Fibroblast of the aortic adventitia (primary cell): ENCODE data around the gene PLAC8L1. TPM values are rescaled to one million over a fixed set of nuclear protein-coding genes. Genes with fewer than 3 reads are reported as not detected.
"Not testable (repeated sequence)": the region's sequence is repeated elsewhere in the genome, so short reads cannot be mapped to it uniquely, and the experiment has no call there.

Experiments
- DNase-seq: peaks from one replicate; pipeline ENCODE4 v3.0.0-alpha.2; 2010; ENCODE audit warnings: low read depth
- H3K4me3 ChIP-seq: 2 replicates; pipeline ENCODE4 v1.5.1; 2011; ENCODE audit warnings: low read depth, mild to moderate bottlenecking, control low read depth, low read length, moderate library complexity
- CTCF ChIP-seq: IDR thresholded peaks from 2 replicates; pipeline ENCODE4 v1.5.1; 2011; ENCODE audit warnings: mild to moderate bottlenecking, low read length, control low read depth, inconsistent platforms; ENCODE audit not compliant: insufficient read depth
- total RNA-seq: library from RNA; depleted of rRNA; stranded (reverse); fragments of >200 nt; gene quantifications from 2 replicates; pipeline ENCODE4 v1.2.3, GENCODE V29; 2012; ENCODE audit warnings: low replicate concordance

The PLAC8L1 gene
- 0.98 TPM in 1 of 2 replicates, not detected in the other for total RNA-seq

- no peak for TF ChIP-seq CTCF
- H3K4me3 ChIP-seq, result no peak within 1 kb of the TSS
- no peak for DNase-seq
These were observed at the start of gene PLAC8L1 for GRCh38 chr5:146105477-146105876. Gene PLAC8L1 (minus strand): TSS chr5:146105577. CDS start chr5:146104311, 1,266 bp downstream.

- no peak for DNase-seq
- no peak overlapping the region for H3K4me3 ChIP-seq
- no peak for TF ChIP-seq CTCF
These were observed 46.6 kb upstream of the PLAC8L1 start for GRCh38 chr5:146151970-146152369.

- no peak for TF ChIP-seq CTCF
- peak; percentile 55 for DNase-seq
- no peak overlapping the region for H3K4me3 ChIP-seq
These were observed 32.6 kb upstream of the PLAC8L1 start for GRCh38 chr5:146137967-146138403.

GRCh38 chr5:146130440-146131045 is 25.2 kb upstream of the PLAC8L1 start:
- no peak overlapping the region for H3K4me3 ChIP-seq
- TF ChIP-seq CTCF, result peak; percentile 59
- DNase-seq, result peak; percentile 73

GRCh38 chr5:146126068-146126467 is 20.7 kb upstream of the PLAC8L1 start:
- TF ChIP-seq CTCF, result no peak
- no peak for DNase-seq

GRCh38 chr5:146124580-146124979 is 19.2 kb upstream of the PLAC8L1 start:
- no peak for TF ChIP-seq CTCF
- no peak overlapping the region for H3K4me3 ChIP-seq
- no peak for DNase-seq

More at GRCh38 chr5:146126068-146126467, 20.7 kb upstream of the PLAC8L1 start:
- H3K4me3 ChIP-seq, result no peak overlapping the region

- H3K4me3 ChIP-seq, DNase-seq: not testable (repeated sequence)
These were observed 16.1 kb upstream of the PLAC8L1 start for GRCh38 chr5:146121451-146121850.
